CD14-positive monocyte (primary cell): ENCODE measurements around the gene SCD5. TPM values are rescaled to one million over a fixed set of nuclear protein-coding genes. Genes with fewer than 3 reads are reported as not detected.
A peak's percentile ranks its signal among the peaks of the same experiment; 100 is the strongest.

Experiments used
- DNase-seq, 3 donors: peaks; one replicate each; pipeline ENCODE4 v3.0.0-alpha.2; 2011 to 2022
- H2AFZ ChIP-seq: 2 replicates; pipeline ENCODE4 v1.6.0; 2012; ENCODE audit warnings: mild to moderate bottlenecking, low read depth, low read length, inconsistent platforms; ENCODE audit not compliant: insufficient read depth, poor library complexity, severe bottlenecking
- H3K27ac ChIP-seq, 2 donors: 1 replicate in 1 of 2; 2 replicates in 1 of 2; pipeline ENCODE4 v1.5.1; 2012 to 2013; ENCODE audit warnings: low read length in 2 of 2, control low read depth in 1 of 2, inconsistent platforms in 1 of 2, low read depth in 1 of 2, mild to moderate bottlenecking in 1 of 2
- H3K27me3 ChIP-seq, 2 donors: one replicate each; pipeline versions ENCODE4 v1.6.0 to v1.6.1; 2011 to 2013; ENCODE audit warnings: low read length in 2 of 2; ENCODE audit not compliant: control insufficient read depth in 2 of 2, insufficient read depth in 2 of 2
- H3K36me3 ChIP-seq, 2 donors: replicated peaks in 1 of 2; 1 replicate in 1 of 2; 2 replicates in 1 of 2; pipeline versions ENCODE4 v1.5.1 to v1.6.1; 2012 to 2013; ENCODE audit warnings: low read length in 2 of 2, control low read depth in 1 of 2, inconsistent platforms in 1 of 2, mild to moderate bottlenecking in 1 of 2; ENCODE audit not compliant: insufficient read depth in 2 of 2, control insufficient read depth in 1 of 2
- H3K4me1 ChIP-seq, 2 donors: 1 replicate in 1 of 2; 2 replicates in 1 of 2; pipeline versions ENCODE4 v1.5.1 to v1.6.1; 2012 to 2013; ENCODE audit warnings: low read length in 2 of 2, control low read depth in 1 of 2, inconsistent platforms in 1 of 2, mild to moderate bottlenecking in 1 of 2, moderate library complexity in 1 of 2; ENCODE audit not compliant: insufficient read depth in 2 of 2, control insufficient read depth in 1 of 2
- H3K4me2 ChIP-seq: replicated peaks from 2 replicates; pipeline ENCODE3; 2012; ENCODE audit warnings: low read length, moderate library complexity, mild to moderate bottlenecking; ENCODE audit not compliant: poor library complexity, severe bottlenecking; ENCODE audit errors: extremely low read depth
- H3K4me3 ChIP-seq, 3 experiments: fragments of 200-600 bp in 1 of 3; sonication (generic) in 1 of 3; replicated peaks in 1 of 3; 1 replicate in 2 of 3; 2 replicates in 1 of 3; pipeline ENCODE4 v1.5.1; 2011 to 2013; ENCODE audit warnings: low read length in 3 of 3, mild to moderate bottlenecking in 3 of 3, control low read depth in 2 of 3, low read depth in 2 of 3, inconsistent platforms in 1 of 3, moderate library complexity in 1 of 3
- H3K79me2 ChIP-seq: 2 replicates; pipeline ENCODE4 v1.6.0; 2012; ENCODE audit warnings: mild to moderate bottlenecking, control low read depth, inconsistent platforms, low read length, moderate library complexity; ENCODE audit not compliant: insufficient read depth
- H3K9ac ChIP-seq: 2 replicates; pipeline ENCODE4 v1.6.0; 2017; ENCODE audit warnings: low read length, mild to moderate bottlenecking; ENCODE audit not compliant: insufficient read depth, poor library complexity, severe bottlenecking
- H3K9me3 ChIP-seq, 2 donors: replicated peaks in 1 of 2; 1 replicate in 1 of 2; 2 replicates in 1 of 2; pipeline versions ENCODE4 v1.5.1 to v1.6.1; 2012 to 2013; ENCODE audit warnings: low read length in 2 of 2, control low read depth in 1 of 2; ENCODE audit not compliant: control insufficient read depth in 1 of 2, insufficient read depth in 1 of 2
- H4K20me1 ChIP-seq: 2 replicates; pipeline ENCODE4 v1.6.0; 2012; ENCODE audit warnings: mild to moderate bottlenecking, low read length, control low read depth, moderate library complexity; ENCODE audit not compliant: insufficient read depth
- H3K27ac Mint-ChIP-seq, 7 donors: one replicate each; pipeline ENCODE4 v1.8.0; 2020; ENCODE audit warnings: mild to moderate bottlenecking in 7 of 7, mixed read lengths in 7 of 7, moderate library complexity in 6 of 7, inconsistent platforms in 2 of 7
- H3K27me3 Mint-ChIP-seq, 3 donors: one replicate each; pipeline ENCODE4 v1.8.0; 2021 to 2022; ENCODE audit warnings: low read depth in 3 of 3, mild to moderate bottlenecking in 3 of 3, mixed read lengths in 3 of 3, moderate library complexity in 3 of 3, inconsistent platforms in 1 of 3
- H3K36me3 Mint-ChIP-seq, 2 donors: one replicate each; pipeline ENCODE4 v1.8.0; 2020; ENCODE audit warnings: mixed read lengths in 2 of 2, inconsistent platforms in 1 of 2, mild to moderate bottlenecking in 1 of 2
- H3K4me1 Mint-ChIP-seq: one replicate; pipeline ENCODE4 v1.8.0; 2020; ENCODE audit warnings: mild to moderate bottlenecking, mixed read lengths
- H3K4me3 Mint-ChIP-seq, 2 donors: one replicate each; pipeline ENCODE4 v1.8.0; 2020; ENCODE audit warnings: mild to moderate bottlenecking in 2 of 2, mixed read lengths in 2 of 2, moderate library complexity in 1 of 2
- H3K9me3 Mint-ChIP-seq, 7 donors: one replicate each; pipeline ENCODE4 v1.8.0; 2020 to 2022; ENCODE audit warnings: mixed read lengths in 7 of 7, mild to moderate bottlenecking in 6 of 7, moderate library complexity in 6 of 7, inconsistent platforms in 2 of 7
- CTCF ChIP-seq: fragments of 200-600 bp; IDR thresholded peaks from one replicate; pipeline ENCODE4 v1.8.0; 2022; ENCODE audit warnings: antibody characterized with exemption, mild to moderate bottlenecking
- WGBS: methylation state at CpG from one replicate; pipeline ENCODE4 v1.1.5; 2013; ENCODE audit warnings: missing lambda C conversion rate; ENCODE audit not compliant: insufficient coverage; 5-methylcytosine and 5-hydroxymethylcytosine counted together
- intact Hi-C, 2 donors: fragments of 100-400 bp; cut with micrococcal nuclease; formaldehyde crosslinking; loops; one replicate each; pipeline versions ENCODE4 v1.15.0 to v1.15.1; 2023
- polyA plus RNA-seq, 3 donors: library from polyadenylated mRNA; depleted of rRNA in 1 of 3; unstranded in 2 of 3; stranded (reverse) in 1 of 3; fragments of 300-500 nt in 2 of 3; fragments of >200 nt in 1 of 3; fragmentation: Illumina TruSeq in 2 of 3; gene quantifications; 1 replicate in 2 of 3; 2 replicates in 1 of 3; pipeline ENCODE4 v1.2.3, GENCODE V29; 2012 to 2021

SCD5 gene
- polyA plus RNA-seq, 3 donors: 0.28 to 1.3 (median 0.61) TPM

- no peaks in the 10 kb centered on the region for H3K36me3 ChIP-seq
- H4K20me1 ChIP-seq: no peaks in the 10 kb centered on the region
- no peak overlapping the region for H3K9ac ChIP-seq
- no peak overlapping the region for H3K4me2 ChIP-seq
- intact Hi-C loops: no loop called here
- Mint-ChIP-seq H3K27me3 (peaks cover 0 to 2% (median 1%) of the 10 kb centered on the region in 3 donors), H3K27ac (peak overlapping the region in 1 of 7 donors; percentile 46), H3K4me3 (no peak overlapping the region), H3K4me1 (no peaks in the 10 kb centered on the region), H3K9me3 (no peaks in the 10 kb centered on the region), H3K36me3 (no peaks in the 10 kb centered on the region)
- no peak for DNase-seq
- H3K9me3 ChIP-seq: no peaks in the 10 kb centered on the region
- WGBS: 75% methylated on average over 1 of the region's 6 CpGs
- no peaks in the 10 kb centered on the region for H3K79me2 ChIP-seq
- H3K4me3 ChIP-seq: no peak overlapping the region
- no peak for TF ChIP-seq CTCF
- no peaks in the 10 kb centered on the region for H3K27me3 ChIP-seq
- no peaks in the 10 kb centered on the region for H3K4me1 ChIP-seq
- no peak overlapping the region for H3K27ac ChIP-seq
- no peak overlapping the region for H2AFZ ChIP-seq
These were observed 50.7 kb downstream of the SCD5 start for GRCh38 chr4:82747686-82748575.

GRCh38 chr4:82746705-82747574, 51.7 kb downstream of the SCD5 start:
- Histone ChIP-seq H3K4me3 (no peak overlapping the region), H3K27me3 (no peaks in the 10 kb centered on the region), H3K4me2 (no peak overlapping the region), H3K79me2 (no peaks in the 10 kb centered on the region), H3K27ac (no peak overlapping the region), H3K9ac (no peak overlapping the region), H3K4me1 (no peaks in the 10 kb centered on the region), H3K36me3 (no peaks in the 10 kb centered on the region), H3K9me3 (no peaks in the 10 kb centered on the region), H4K20me1 (no peaks in the 10 kb centered on the region), H2AFZ (no peak overlapping the region)
- Mint-ChIP-seq H3K27me3 (peaks cover 0 to 2% (median 1%) of the 10 kb centered on the region in 3 donors), H3K27ac (no peak overlapping the region), H3K36me3 (no peaks in the 10 kb centered on the region), H3K4me1 (no peaks in the 10 kb centered on the region), H3K9me3 (no peaks in the 10 kb centered on the region), H3K4me3 (no peak overlapping the region)
- intact Hi-C loops: no loop called here
- DNase-seq: no peak
- WGBS: 90% methylated on average over 4 of the region's 13 CpGs
- TF ChIP-seq CTCF: no peak
